ENCODE measurements around the gene POMT2. TPM values are rescaled to one million over a fixed set of nuclear protein-coding genes. Genes with fewer than 3 reads are reported as not detected.

POMT2 gene
- total RNA-seq, 2 donors from 2014 or later: 13.0 to 37.7 TPM

GRCh38 chr14:77324816-77325745 is 4.4 kb upstream of the POMT2 start:
- Histone ChIP-seq H3K36me3 (no peaks in the 10 kb centered on the region), H3K27ac (no peak overlapping the region), H3K9me3 (no peaks in the 10 kb centered on the region), H3K9ac (ENCODE audit: low read depth in 2 of 2, low read length in 2 of 2) (no peak overlapping the region), H3K27me3 (no peaks in the 10 kb centered on the region), H3K4me3 (no peak overlapping the region), H3K4me1 (peaks cover 6% of the 10 kb centered on the region)
- DNase-seq: no peak
- intact Hi-C loops (cut with DNase I): loop anchor here (10.0 kb wide), 1 partner anchor 230 kb away; no protein-coding TSS in a partner anchor
- TF ChIP-seq CTCF (IDR thresholded peaks at IDR 0.05): no peak

- Histone ChIP-seq H3K4me3 (no peak overlapping the region), H3K27me3 (no peaks in the 10 kb centered on the region), H3K27ac (no peak overlapping the region), H3K9me3 (no peaks in the 10 kb centered on the region), H3K9ac (ENCODE audit: low read depth in 2 of 2, low read length in 2 of 2) (no peak overlapping the region), H3K4me1 (peaks cover 6% of the 10 kb centered on the region), H3K36me3 (no peaks in the 10 kb centered on the region)
- no peak for TF ChIP-seq CTCF (IDR thresholded peaks at IDR 0.05)
- DNase-seq: no peak
- intact Hi-C loops (cut with DNase I): loop anchor here (10.0 kb wide), 1 partner anchor 231 kb away; no protein-coding TSS in a partner anchor
Measured at GRCh38 chr14:77324289-77324688, 3.6 kb upstream of the POMT2 start.

- no peak overlapping the region for H3K9ac ChIP-seq (ENCODE audit: low read depth in 2 of 2, low read length in 2 of 2)
- H3K27me3 ChIP-seq: no peaks in the 10 kb centered on the region
- no peaks in the 10 kb centered on the region for H3K36me3 ChIP-seq
- H3K4me3 ChIP-seq: no peak overlapping the region
- no peak for DNase-seq
- TF ChIP-seq CTCF (IDR thresholded peaks at IDR 0.05): no peak
- intact Hi-C loops (cut with DNase I): loop anchor here (10.0 kb wide), 1 partner anchor 231 kb away; no protein-coding TSS in a partner anchor
- H3K27ac ChIP-seq: no peak overlapping the region
- H3K4me1 ChIP-seq: peaks cover 6% of the 10 kb centered on the region
- no peaks in the 10 kb centered on the region for H3K9me3 ChIP-seq
Measured at GRCh38 chr14:77323571-77323970, 2.9 kb upstream of the POMT2 start.

GRCh38 chr14:77322951-77323350 is 2.3 kb upstream of the POMT2 start:
- Histone ChIP-seq H3K4me3 (no peak overlapping the region), H3K36me3 (no peaks in the 10 kb centered on the region), H3K27ac (no peak overlapping the region), H3K4me1 (peaks cover 6% of the 10 kb centered on the region), H3K27me3 (no peaks in the 10 kb centered on the region), H3K9ac (ENCODE audit: low read depth in 2 of 2, low read length in 2 of 2) (no peak overlapping the region), H3K9me3 (no peaks in the 10 kb centered on the region)
- no peak for DNase-seq
- intact Hi-C loops (cut with DNase I): loop anchor here (10.0 kb wide), 1 partner anchor 232 kb away; no protein-coding TSS in a partner anchor
- no peak for TF ChIP-seq CTCF (IDR thresholded peaks at IDR 0.05)

- H3K36me3 ChIP-seq: no peaks in the 10 kb centered on the region
- DNase-seq: no peak
- no peak overlapping the region for H3K27ac ChIP-seq
- peak overlapping the region; percentile 100 for H3K4me3 ChIP-seq
- H3K9ac ChIP-seq (ENCODE audit: low read depth in 2 of 2, low read length in 2 of 2): peak overlapping the region in 1 of 2 donors; percentile 84
- H3K27me3 ChIP-seq: no peaks in the 10 kb centered on the region
- peaks cover 6% of the 10 kb centered on the region for H3K4me1 ChIP-seq
- no peak for TF ChIP-seq CTCF (IDR thresholded peaks at IDR 0.05)
- intact Hi-C loops (cut with DNase I): loop anchor here (10.0 kb wide), 1 partner anchor 232 kb away; no protein-coding TSS in a partner anchor
- no peaks in the 10 kb centered on the region for H3K9me3 ChIP-seq
Measured at GRCh38 chr14:77322250-77322902, 1.7 kb upstream of the POMT2 start.

Data from colonic mucosa (tissue), 4 donors.